Neural progenitor cell (in vitro differentiated cells): ENCODE data around the gene ZNF451. TPM values are rescaled to one million over a fixed set of nuclear protein-coding genes. Genes with fewer than 3 reads are reported as not detected.

Source experiments
- DNase-seq: peaks from one replicate; pipeline ENCODE4 v3.0.0-alpha.2; 2016; ENCODE audit warnings: low spot score
- H2AFZ ChIP-seq: fragments of 200-600 bp; sonication (generic); replicated peaks from 2 replicates; pipeline ENCODE4 v1.6.1; 2016; ENCODE audit warnings: antibody characterized with exemption
- H3F3A ChIP-seq: fragments of 200-600 bp; sonication (generic); 2 replicates; pipeline ENCODE4 v1.6.1; 2016; ENCODE audit warnings: antibody characterized with exemption, low read depth
- H3K27ac ChIP-seq: fragments of 200-600 bp; sonication (generic); 2 replicates; pipeline ENCODE4 v1.5.1; 2016; ENCODE audit warnings: mild to moderate bottlenecking
- H3K27me3 ChIP-seq: fragments of 200-600 bp; sonication (generic); 2 replicates; pipeline ENCODE4 v1.6.1; 2016; ENCODE audit warnings: mild to moderate bottlenecking, moderate library complexity
- H3K36me3 ChIP-seq: fragments of 200-600 bp; sonication (generic); 2 replicates; pipeline ENCODE4 v1.5.1; 2016
- H3K4me1 ChIP-seq: fragments of 200-600 bp; sonication (generic); 2 replicates; pipeline ENCODE4 v1.6.1; 2016; ENCODE audit warnings: mixed run types
- H3K4me2 ChIP-seq: fragments of 200-600 bp; sonication (generic); 2 replicates; pipeline ENCODE4 v1.6.1; 2016
- H3K4me3 ChIP-seq: fragments of 200-600 bp; sonication (generic); 2 replicates; pipeline ENCODE4 v1.5.1; 2016
- H3K79me2 ChIP-seq: fragments of 200-600 bp; sonication (generic); 2 replicates; pipeline ENCODE4 v1.6.1; 2016; ENCODE audit warnings: low read depth
- H3K9ac ChIP-seq: fragments of 200-600 bp; sonication (generic); 2 replicates; pipeline ENCODE4 v1.6.1; 2016
- H3K9me3 ChIP-seq: fragments of 200-600 bp; sonication (generic); 2 replicates; pipeline ENCODE4 v1.5.1; 2016; ENCODE audit warnings: low read depth
- H4K20me1 ChIP-seq: fragments of 200-600 bp; sonication (generic); 2 replicates; pipeline ENCODE4 v1.6.1; 2016; ENCODE audit warnings: low read depth
- H3K27ac Mint-ChIP-seq: 3 replicates; pipeline ENCODE4 v1.8.0; 2021; ENCODE audit warnings: mixed read lengths
- H3K27me3 Mint-ChIP-seq: 2 replicates; pipeline ENCODE4 v1.8.0; 2022; ENCODE audit warnings: low read depth, mild to moderate bottlenecking, inconsistent platforms, moderate library complexity, mixed read lengths; ENCODE audit not compliant: insufficient read depth
- H3K36me3 Mint-ChIP-seq: 3 replicates; pipeline ENCODE4 v1.8.0; 2021; ENCODE audit warnings: mixed read lengths
- H3K4me1 Mint-ChIP-seq: 3 replicates; pipeline ENCODE4 v1.8.0; 2021; ENCODE audit warnings: mixed read lengths
- H3K4me3 Mint-ChIP-seq: 3 replicates; pipeline ENCODE4 v1.8.0; 2021; ENCODE audit warnings: mild to moderate bottlenecking, moderate library complexity, mixed read lengths
- H3K9me3 Mint-ChIP-seq: 3 replicates; pipeline ENCODE4 v1.8.0; 2020; ENCODE audit warnings: mixed read lengths
- CTCF ChIP-seq: fragments of 200-600 bp; sonication (generic); IDR thresholded peaks from 2 replicates; pipeline ENCODE4 v1.5.1; 2017; ENCODE audit warnings: antibody characterized with exemption, mild to moderate bottlenecking
- EZH2 ChIP-seq: fragments of 200-600 bp; sonication (generic); IDR thresholded peaks from 2 replicates; pipeline ENCODE4 v1.6.1; 2017; ENCODE audit warnings: antibody characterized with exemption, mild to moderate bottlenecking, moderate library complexity
- EZH2phosphoT487 ChIP-seq: fragments of 200-600 bp; sonication (generic); IDR thresholded peaks from 2 replicates; pipeline ENCODE4 v1.6.1; 2017; ENCODE audit warnings: antibody characterized with exemption
- total RNA-seq: library from RNA; depleted of rRNA; stranded (reverse); fragments of >200 nt; gene quantifications from 2 replicates; pipeline ENCODE4 v1.2.3, GENCODE V29; 2015; ENCODE audit warnings: low replicate concordance

The ZNF451 gene
- total RNA-seq, 1 donor from 2014 or later, result 126 TPM

GRCh38 chr6:57109880-57110279 is 19.9 kb downstream of the ZNF451 start:
- Mint-ChIP-seq H3K4me1 (no peaks in the 10 kb centered on the region), H3K36me3 (peaks cover 35% of the 10 kb centered on the region), H3K4me3 (no peak overlapping the region), H3K27me3 (peaks cover 3% of the 10 kb centered on the region), H3K27ac (peak overlapping the region; percentile 15), H3K9me3 (peaks cover 2% of the 10 kb centered on the region)
- Histone ChIP-seq H3K27ac (no peak overlapping the region), H3K4me1 (no peaks in the 10 kb centered on the region), H3K4me2 (no peak overlapping the region), H3K79me2 (peaks cover 98% of the 10 kb centered on the region), H3K9me3 (no peaks in the 10 kb centered on the region), H3K36me3 (peaks cover 3% of the 10 kb centered on the region), H2AFZ (no peak overlapping the region), H3F3A (no peaks in the 10 kb centered on the region), H3K4me3 (no peak overlapping the region), H3K27me3 (no peaks in the 10 kb centered on the region), H4K20me1 (peaks cover 30% of the 10 kb centered on the region), H3K9ac (no peak overlapping the region)
- TF ChIP-seq CTCF (no peak), EZH2phosphoT487 (no peak), EZH2 (no peak)
- DNase-seq, result no peak

GRCh38 chr6:57113105-57113504 is 23.1 kb downstream of the ZNF451 start:
- no peak overlapping the region for H3K9ac ChIP-seq
- H3K79me2 ChIP-seq, result peaks cover 98% of the 10 kb centered on the region
- H2AFZ ChIP-seq, result no peak overlapping the region
- H3K4me1 Mint-ChIP-seq, result no peaks in the 10 kb centered on the region
- H3K9me3 ChIP-seq, result no peaks in the 10 kb centered on the region
- H3K27ac Mint-ChIP-seq, result no peak overlapping the region
- no peaks in the 10 kb centered on the region for H3F3A ChIP-seq
- H3K36me3 Mint-ChIP-seq, result peaks cover 26% of the 10 kb centered on the region
- peaks cover 21% of the 10 kb centered on the region for H4K20me1 ChIP-seq
- peaks cover 3% of the 10 kb centered on the region for H3K36me3 ChIP-seq
- TF ChIP-seq EZH2 (no peak), EZH2phosphoT487 (no peak)
- H3K4me3 Mint-ChIP-seq, result no peak overlapping the region
- no peak overlapping the region for H3K4me2 ChIP-seq
- peaks cover 3% of the 10 kb centered on the region for H3K27me3 Mint-ChIP-seq
- H3K9me3 Mint-ChIP-seq, result peaks cover 2% of the 10 kb centered on the region
- no peak for DNase-seq
- no peak overlapping the region for H3K4me3 ChIP-seq
- no peak overlapping the region for H3K27ac ChIP-seq
- no peaks in the 10 kb centered on the region for H3K4me1 ChIP-seq
- no peaks in the 10 kb centered on the region for H3K27me3 ChIP-seq

DNA sequence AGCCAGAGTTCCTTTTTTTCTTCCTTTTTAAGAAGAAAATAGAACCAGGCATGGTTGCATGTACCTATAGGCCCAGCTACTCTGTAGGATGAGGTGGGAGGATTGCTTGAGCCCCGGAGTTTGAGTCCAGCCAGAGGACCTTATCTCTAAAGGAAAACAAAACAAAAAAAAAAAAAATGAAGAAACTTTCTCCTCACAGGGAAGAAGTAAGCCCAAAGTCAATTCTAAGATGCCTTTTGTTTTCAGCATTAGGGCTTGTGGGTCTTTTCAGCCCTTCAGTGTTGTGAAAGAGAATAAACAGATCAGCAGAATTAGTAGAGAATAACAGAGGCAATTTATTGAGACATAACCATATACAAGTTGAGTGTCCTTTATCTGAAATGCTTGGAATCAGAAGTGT is 26.8 kb downstream of the ZNF451 start:
- no peaks in the 10 kb centered on the region for H3K27me3 Mint-ChIP-seq
- TF ChIP-seq CTCF (no peak), EZH2phosphoT487 (no peak), EZH2 (no peak)
- no peaks in the 10 kb centered on the region for H3K4me1 Mint-ChIP-seq
- Histone ChIP-seq H3K9me3 (no peaks in the 10 kb centered on the region), H3K9ac (no peak overlapping the region), H3K27me3 (no peaks in the 10 kb centered on the region), H3K4me1 (no peaks in the 10 kb centered on the region), H3K4me2 (no peak overlapping the region), H3K36me3 (peaks cover 10% of the 10 kb centered on the region), H3K4me3 (no peak overlapping the region), H3K27ac (peak overlapping the region; percentile 22), H2AFZ (no peak overlapping the region), H3K79me2 (peaks cover 95% of the 10 kb centered on the region), H3F3A (no peaks in the 10 kb centered on the region), H4K20me1 (peaks cover 12% of the 10 kb centered on the region)
- H3K27ac Mint-ChIP-seq, result no peak overlapping the region
- DNase-seq, result no peak
- H3K36me3 Mint-ChIP-seq, result peaks cover 34% of the 10 kb centered on the region
- H3K4me3 Mint-ChIP-seq, result no peak overlapping the region
- H3K9me3 Mint-ChIP-seq, result peaks cover 9% of the 10 kb centered on the region

DNA sequence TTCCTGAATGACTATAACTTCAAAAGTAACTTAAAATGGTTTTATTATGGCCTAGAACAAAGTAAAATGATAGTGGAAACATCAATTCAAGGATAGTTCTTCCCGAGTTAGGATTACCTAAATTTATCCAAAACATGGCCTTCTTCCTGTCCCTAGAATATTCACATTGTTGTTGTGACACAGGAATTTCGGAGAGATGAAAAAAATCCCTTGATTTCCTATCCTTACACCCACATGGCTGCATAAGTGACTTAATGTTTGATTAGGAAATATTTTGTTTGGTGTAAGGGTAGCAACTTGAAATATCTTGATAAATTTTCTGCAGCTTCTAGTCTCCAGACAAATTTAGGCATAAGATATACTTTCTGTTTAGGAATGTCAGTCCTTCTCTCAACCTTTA is 27.8 kb downstream of the ZNF451 start:
- Mint-ChIP-seq H3K4me3 (no peak overlapping the region), H3K27ac (no peak overlapping the region), H3K27me3 (no peaks in the 10 kb centered on the region), H3K36me3 (peaks cover 37% of the 10 kb centered on the region), H3K9me3 (peaks cover 17% of the 10 kb centered on the region), H3K4me1 (no peaks in the 10 kb centered on the region)
- peaks cover 5% of the 10 kb centered on the region for H4K20me1 ChIP-seq
- H3K4me3 ChIP-seq, result no peak overlapping the region
- peaks cover 93% of the 10 kb centered on the region for H3K79me2 ChIP-seq
- H3K4me1 ChIP-seq, result no peaks in the 10 kb centered on the region
- H3K4me2 ChIP-seq, result no peak overlapping the region
- no peak overlapping the region for H3K27ac ChIP-seq
- TF ChIP-seq EZH2phosphoT487 (no peak), EZH2 (no peak), CTCF (no peak)
- H3K27me3 ChIP-seq, result no peaks in the 10 kb centered on the region
- H3K36me3 ChIP-seq, result peaks cover 11% of the 10 kb centered on the region
- no peak overlapping the region for H3K9ac ChIP-seq
- no peak for DNase-seq
- no peaks in the 10 kb centered on the region for H3K9me3 ChIP-seq
- H2AFZ ChIP-seq, result no peak overlapping the region
- no peaks in the 10 kb centered on the region for H3F3A ChIP-seq
